Right atrium auricular region (tissue), 2 donors: ENCODE data around the gene RPL36. TPM values are rescaled to one million over a fixed set of nuclear protein-coding genes. Genes with fewer than 3 reads are reported as not detected.

Experiments
- DNase-seq: peaks from one replicate; pipeline ENCODE4 v3.0.0-alpha.2; 2019; ENCODE audit warnings: low spot score
- H3K27ac ChIP-seq, 2 donors: fragments of 200-600 bp; sonication (generic); 1 replicate in 1 of 2; 2 replicates in 1 of 2; pipeline ENCODE4 v1.5.1; 2016 to 2019
- H3K27me3 ChIP-seq, 2 donors: fragments of 200-600 bp; sonication (generic); one replicate each; pipeline versions ENCODE4 v1.5.1 to v1.6.0; 2017 to 2019
- H3K36me3 ChIP-seq: fragments of 200-600 bp; sonication (generic); one replicate; pipeline ENCODE4 v1.5.1; 2016
- H3K4me1 ChIP-seq, 2 donors: fragments of 200-600 bp; sonication (generic); one replicate each; pipeline versions ENCODE4 v1.5.1 to v1.6.0; 2017 to 2019
- H3K4me3 ChIP-seq, 2 donors: fragments of 200-600 bp; sonication (generic); 1 replicate in 1 of 2; 2 replicates in 1 of 2; pipeline ENCODE4 v1.5.1; 2017 to 2019; ENCODE audit warnings: mild to moderate bottlenecking in 1 of 2, moderate library complexity in 1 of 2
- H3K9me3 ChIP-seq, 2 donors: fragments of 200-600 bp; sonication (generic); one replicate each; pipeline ENCODE4 v1.5.1; 2019
- CTCF ChIP-seq, 2 donors: fragments of 200-600 bp; sonication (generic); IDR thresholded peaks; one replicate each; pipeline ENCODE4 v1.5.1; 2019; ENCODE audit warnings: antibody characterized with exemption in 2 of 2
- total RNA-seq, 2 donors: library from RNA; depleted of rRNA; stranded (reverse); fragments of >200 nt; gene quantifications; one replicate each; pipeline ENCODE4 v1.1.0, GENCODE V29; 2016

RPL36 gene
- total RNA-seq, 2 donors from 2014 or later = 222 to 483 TPM

DNA sequence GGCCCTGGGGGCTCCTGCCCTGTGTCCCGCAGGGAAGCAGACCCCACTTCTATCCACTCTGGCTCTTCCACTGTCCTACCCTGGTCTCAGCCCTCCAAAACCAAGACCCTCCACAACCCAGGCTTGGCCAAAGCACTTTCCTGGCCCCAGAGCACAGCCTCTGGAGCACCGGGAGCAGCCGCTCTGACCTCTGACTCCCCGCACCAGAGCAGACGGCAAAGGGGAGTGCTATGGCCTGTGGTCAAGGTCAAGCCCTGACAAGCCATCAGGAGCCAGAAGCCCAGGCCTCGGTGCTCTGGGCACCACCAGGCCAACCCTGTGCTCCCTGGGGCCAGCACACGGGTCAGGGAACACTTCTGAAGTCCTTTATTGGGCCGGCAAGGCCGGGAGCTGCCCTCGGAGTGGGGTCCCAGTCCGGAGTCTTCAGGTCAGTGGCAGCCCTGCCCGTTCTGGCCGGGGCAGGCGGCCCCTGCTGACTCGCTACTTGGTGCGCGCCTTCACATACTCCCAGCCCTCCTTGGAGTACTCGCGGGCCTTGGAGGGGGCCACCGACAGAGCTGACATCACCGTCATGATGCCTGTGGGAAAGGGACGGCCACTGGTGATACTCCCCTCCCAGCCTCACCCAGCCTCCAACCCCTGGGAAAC, 11.9 kb upstream of the RPL36 start:
- no peak for DNase-seq
- Histone ChIP-seq H3K27ac (no peak overlapping the region), H3K9me3 (no peaks in the 10 kb centered on the region), H3K4me1 (peaks cover 0 to 27% of the 10 kb centered on the region in 2 donors), H3K36me3 (peaks cover 12% of the 10 kb centered on the region), H3K27me3 (no peaks in the 10 kb centered on the region), H3K4me3 (no peak overlapping the region)
- no peak for TF ChIP-seq CTCF (IDR thresholded peaks at IDR 0.05)

GRCh38 chr19:5679289-5680083, 10.6 kb upstream of the RPL36 start:
- no peak for DNase-seq
- Histone ChIP-seq H3K27ac (peak overlapping the region; percentile 91 to 95), H3K4me3 (peak overlapping the region; percentile 90 to 92), H3K9me3 (no peaks in the 10 kb centered on the region), H3K36me3 (peaks cover 12% of the 10 kb centered on the region), H3K27me3 (no peaks in the 10 kb centered on the region), H3K4me1 (peaks cover 0 to 27% of the 10 kb centered on the region in 2 donors)
- no peak for TF ChIP-seq CTCF (IDR thresholded peaks at IDR 0.05)

GRCh38 chr19:5680084-5680436, 10.0 kb upstream of the RPL36 start:
- peaks cover 12% of the 10 kb centered on the region for H3K36me3 ChIP-seq
- no peaks in the 10 kb centered on the region for H3K27me3 ChIP-seq
- no peak for TF ChIP-seq CTCF (IDR thresholded peaks at IDR 0.05)
- DNase-seq = no peak
- peaks cover 0 to 27% of the 10 kb centered on the region in 2 donors for H3K4me1 ChIP-seq
- H3K9me3 ChIP-seq = no peaks in the 10 kb centered on the region
- H3K27ac ChIP-seq = peak overlapping the region; percentile 91 to 95
- peak overlapping the region; percentile 90 to 92 for H3K4me3 ChIP-seq

GRCh38 chr19:5680437-5681368, 9.4 kb upstream of the RPL36 start, which contains the start of the genes HSD11B1L and MICOS13:
Gene HSD11B1L, plus strand, starts transcription at chr19:5681027. Its CDS starts 3,806 bp downstream, at chr19:5684833.
Gene MICOS13, minus strand, starts transcription at chr19:5680516. Its CDS starts 30 bp downstream, at chr19:5680486.
- no peaks in the 10 kb centered on the region for H3K27me3 ChIP-seq
- H3K9me3 ChIP-seq = no peaks in the 10 kb centered on the region
- peak within 1 kb of the TSS; percentile 91 to 95 for H3K27ac ChIP-seq
- H3K4me3 ChIP-seq = peak within 1 kb of the TSS; percentile 90 to 92
- peak; percentile 99 for DNase-seq
- TF ChIP-seq CTCF (IDR thresholded peaks at IDR 0.05) = no peak
- H3K36me3 ChIP-seq = peaks cover 12% of the 10 kb centered on the region
- peaks cover 0 to 27% of the 10 kb centered on the region in 2 donors for H3K4me1 ChIP-seq

DNA sequence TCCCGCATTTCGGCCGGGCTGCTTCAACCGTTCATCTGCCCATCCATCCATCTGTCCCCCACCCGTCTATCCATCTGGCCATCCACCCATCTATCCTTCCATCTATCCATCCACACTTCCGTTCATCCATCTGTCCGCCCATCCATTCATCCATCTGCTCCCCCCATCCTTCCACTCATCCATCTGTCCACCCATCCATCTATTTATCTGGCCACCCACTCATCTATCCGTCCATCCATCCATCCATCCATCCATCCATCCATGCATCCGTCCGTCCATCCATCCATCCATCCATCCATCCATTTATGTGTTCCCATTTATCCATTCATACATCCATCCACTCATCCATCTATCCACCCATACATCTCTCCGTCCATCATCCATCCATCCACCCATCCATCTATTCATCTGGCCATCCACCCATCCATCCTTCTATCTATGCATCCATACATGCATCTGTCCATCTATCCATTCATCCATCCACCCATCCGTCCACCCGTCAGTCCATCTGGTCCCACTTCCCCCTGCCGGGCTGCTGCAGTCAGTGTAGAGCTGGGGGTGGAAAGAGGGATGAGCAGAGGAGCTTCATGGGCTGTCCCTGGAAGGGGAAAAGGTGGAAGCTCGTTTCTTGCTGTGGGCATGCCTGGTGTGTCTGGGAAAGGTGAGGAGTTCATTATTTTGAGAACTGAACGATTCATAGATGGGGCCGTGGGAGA, 8.5 kb upstream of the RPL36 start:
- peak overlapping the region; percentile 90 to 92 for H3K4me3 ChIP-seq
- peaks cover 0 to 24% of the 10 kb centered on the region in 2 donors for H3K4me1 ChIP-seq
- TF ChIP-seq CTCF (IDR thresholded peaks at IDR 0.05) = no peak
- H3K27ac ChIP-seq = peak overlapping the region in 1 of 2 donors; percentile 91
- no peak for DNase-seq
- no peaks in the 10 kb centered on the region for H3K27me3 ChIP-seq
- H3K36me3 ChIP-seq = peaks cover 12% of the 10 kb centered on the region
- H3K9me3 ChIP-seq = no peaks in the 10 kb centered on the region
